Neuronal stem cell (in vitro differentiated cells): ENCODE data around the gene CDK8.

ENCODE experiments used
- DNase-seq: peaks from one replicate; pipeline ENCODE4 v3.0.0-alpha.2; 2013; ENCODE audit warnings: low spot score
- H2AFZ ChIP-seq: one replicate; pipeline ENCODE4 v1.6.1; 2013; ENCODE audit warnings: mild to moderate bottlenecking, low read length, inconsistent platforms
- H2AK5ac ChIP-seq: 2 replicates; pipeline ENCODE4 v1.6.1; 2013; ENCODE audit warnings: low read depth, mild to moderate bottlenecking, inconsistent platforms, low read length, moderate library complexity, mixed read lengths
- H2BK120ac ChIP-seq: 2 replicates; pipeline ENCODE4 v1.6.1; 2013; ENCODE audit warnings: low read depth, mild to moderate bottlenecking, inconsistent platforms, low read length, moderate library complexity, mixed read lengths
- H2BK12ac ChIP-seq: one replicate; pipeline ENCODE4 v1.6.1; 2013; ENCODE audit warnings: low read length, inconsistent platforms
- H2BK15ac ChIP-seq: 2 replicates; pipeline ENCODE4 v1.6.1; 2013; ENCODE audit warnings: mild to moderate bottlenecking, low read length, inconsistent platforms, mixed read lengths
- H2BK5ac ChIP-seq: one replicate; pipeline ENCODE4 v1.6.1; 2013; ENCODE audit warnings: inconsistent platforms, mild to moderate bottlenecking, low read length, moderate library complexity
- H3K14ac ChIP-seq: one replicate; pipeline ENCODE4 v1.6.1; 2013; ENCODE audit warnings: low read length, inconsistent platforms
- H3K18ac ChIP-seq: 2 replicates; pipeline ENCODE4 v1.6.1; 2013; ENCODE audit warnings: low read length, inconsistent platforms
- H3K23ac ChIP-seq: 2 replicates; pipeline ENCODE4 v1.6.1; 2013; ENCODE audit warnings: low read depth, mild to moderate bottlenecking, mixed read lengths, low read length, inconsistent platforms; ENCODE audit not compliant: poor library complexity
- H3K27ac ChIP-seq: replicated peaks from 3 replicates; pipeline ENCODE4 v1.5.1; 2013; ENCODE audit warnings: low read length, inconsistent platforms
- H3K27me3 ChIP-seq, 3 experiments: 2 replicates each; pipeline ENCODE4 v1.6.1; 2013; ENCODE audit warnings: low read length in 3 of 3, mild to moderate bottlenecking in 2 of 3, inconsistent platforms in 1 of 3, low read depth in 1 of 3, mixed read lengths in 1 of 3, moderate library complexity in 1 of 3; ENCODE audit not compliant: control insufficient read depth in 3 of 3, insufficient read depth in 3 of 3
- H3K36me3 ChIP-seq, 2 donors: replicated peaks in 1 of 2; 2 replicates each; pipeline ENCODE4 v1.6.1; 2013; ENCODE audit warnings: low read length in 2 of 2; ENCODE audit not compliant: control insufficient read depth in 2 of 2, insufficient read depth in 2 of 2
- H3K4ac ChIP-seq: 2 replicates; pipeline ENCODE4 v1.6.1; 2013; ENCODE audit warnings: inconsistent platforms, mild to moderate bottlenecking, low read length, moderate library complexity
- H3K4me1 ChIP-seq, 2 donors: 1 replicate in 1 of 2; 2 replicates in 1 of 2; pipeline ENCODE4 v1.6.1; 2013; ENCODE audit warnings: low read length in 2 of 2, low read depth in 1 of 2; ENCODE audit not compliant: control insufficient read depth in 2 of 2, insufficient read depth in 1 of 2
- H3K4me2 ChIP-seq: one replicate; pipeline ENCODE4 v1.6.1; 2013; ENCODE audit warnings: mild to moderate bottlenecking, low read length, inconsistent platforms; ENCODE audit not compliant: insufficient read depth, poor library complexity, severe bottlenecking
- H3K4me3 ChIP-seq, 2 donors: 2 replicates each; pipeline ENCODE4 v1.5.1; 2013; ENCODE audit warnings: low read length in 2 of 2, mild to moderate bottlenecking in 2 of 2, inconsistent platforms in 1 of 2, moderate library complexity in 1 of 2
- H3K79me1 ChIP-seq: one replicate; pipeline ENCODE4 v1.6.1; 2013; ENCODE audit warnings: low read depth, mild to moderate bottlenecking, inconsistent platforms, low read length, moderate library complexity
- H3K9ac ChIP-seq: one replicate; pipeline ENCODE4 v1.6.1; 2013; ENCODE audit warnings: mild to moderate bottlenecking, low read depth, low read length, inconsistent platforms; ENCODE audit not compliant: poor library complexity
- H3K9me3 ChIP-seq, 2 donors: replicated peaks in 1 of 2; 2 replicates each; pipeline versions ENCODE3 to v1.6.1; 2013; ENCODE audit warnings: low read length in 2 of 2, mild to moderate bottlenecking in 2 of 2, inconsistent platforms in 1 of 2, low read depth in 1 of 2, mixed read lengths in 1 of 2, moderate library complexity in 1 of 2; ENCODE audit not compliant: control insufficient read depth in 2 of 2, insufficient read depth in 1 of 2
- H4K8ac ChIP-seq: one replicate; pipeline ENCODE4 v1.6.1; 2013; ENCODE audit warnings: low read depth, mild to moderate bottlenecking, inconsistent platforms, low read length, moderate library complexity
- H4K91ac ChIP-seq: one replicate; pipeline ENCODE4 v1.6.1; 2013; ENCODE audit warnings: low read length, low read depth, mild to moderate bottlenecking, inconsistent platforms; ENCODE audit not compliant: poor library complexity
- WGBS, 2 donors: extraction: QIAGEN DNeasy Blood & Tissue Kit; methylation state at CpG; one replicate each; pipeline ENCODE4 v1.1.7; 2013; ENCODE audit warnings: missing lambda C conversion rate in 2 of 2, mixed read lengths in 1 of 2; ENCODE audit not compliant: insufficient read length in 2 of 2, insufficient replicate concordance in 1 of 2; ENCODE audit errors: extremely low coverage in 2 of 2; 5-methylcytosine and 5-hydroxymethylcytosine counted together

CDK8 gene

DNA sequence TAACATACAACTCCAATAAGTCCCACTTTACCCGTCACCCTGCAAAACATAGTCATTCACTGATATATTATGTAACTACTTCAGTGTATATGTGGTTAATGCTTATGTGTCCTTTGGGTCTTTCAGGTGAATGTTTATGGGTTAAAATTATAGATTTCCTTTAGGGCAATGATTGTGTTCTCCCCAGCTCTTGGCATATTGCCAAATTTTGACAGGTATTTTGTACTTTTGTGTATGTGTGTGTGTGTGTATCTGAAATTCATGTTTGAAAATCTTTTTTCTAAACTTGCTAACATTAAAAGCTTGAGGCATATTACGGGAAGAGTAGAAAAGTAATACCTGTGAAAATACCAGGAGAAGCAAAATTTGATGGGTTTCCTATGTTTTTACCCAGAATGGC is 8.2 kb downstream of the CDK8 start:
- Histone ChIP-seq H2BK5ac (no peak overlapping the region), H3K23ac (no peak overlapping the region), H2BK15ac (no peak overlapping the region), H4K91ac (no peak overlapping the region), H3K18ac (no peak overlapping the region), H2AFZ (no peak overlapping the region), H2BK120ac (no peak overlapping the region), H3K4me2 (no peak overlapping the region), H3K4me3 (no peak overlapping the region), H3K4ac (no peak overlapping the region), H4K8ac (no peak overlapping the region), H3K36me3 (no peaks in the 10 kb centered on the region), H3K14ac (no peak overlapping the region), H3K27ac (no peak overlapping the region), H3K9me3 (no peaks in the 10 kb centered on the region), H2AK5ac (no peak overlapping the region), H3K27me3 (no peaks in the 10 kb centered on the region), H3K9ac (no peak overlapping the region), H3K4me1 (peaks cover 0 to 6% of the 10 kb centered on the region in 2 donors), H2BK12ac (no peak overlapping the region), H3K79me1 (no peaks in the 10 kb centered on the region)
- no peak for DNase-seq
- 100% methylated on average over 1 of the region's 2 CpGs; no CpG with 5 or more reads in 1 of the 2 donors for WGBS, 2 donors

DNA sequence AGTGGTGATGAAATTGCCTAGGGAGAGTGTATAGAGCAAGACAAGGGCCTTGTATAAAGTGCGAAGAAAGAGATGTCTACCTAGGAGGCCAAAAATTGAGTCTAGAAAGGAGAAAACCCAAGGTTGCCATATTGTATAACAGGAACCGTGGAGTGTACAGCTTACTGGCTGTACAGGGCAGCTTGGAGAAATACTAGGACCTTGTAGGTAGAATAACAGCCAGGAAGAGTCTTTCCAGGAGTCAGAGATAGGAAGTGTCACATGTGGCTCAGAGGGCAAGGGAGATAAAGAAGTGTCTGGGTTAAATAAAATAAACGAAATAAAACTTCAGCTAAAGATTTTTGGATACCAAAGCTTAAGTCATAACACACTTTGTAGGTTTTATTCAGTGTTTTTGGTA is 12.4 kb downstream of the CDK8 start:
- H3K27ac ChIP-seq: no peak overlapping the region
- H3K9ac ChIP-seq: no peak overlapping the region
- no peak overlapping the region for H3K18ac ChIP-seq
- no peaks in the 10 kb centered on the region for H3K79me1 ChIP-seq
- H3K36me3 ChIP-seq: no peaks in the 10 kb centered on the region
- H2AFZ ChIP-seq: no peak overlapping the region
- H4K8ac ChIP-seq: no peak overlapping the region
- H2BK5ac ChIP-seq: no peak overlapping the region
- no peak overlapping the region for H3K4me3 ChIP-seq
- no CpG with 5 or more reads among the region's 3 CpGs for WGBS, 2 donors
- no peaks in the 10 kb centered on the region for H3K9me3 ChIP-seq
- no peaks in the 10 kb centered on the region for H3K4me1 ChIP-seq
- H3K23ac ChIP-seq: no peak overlapping the region
- H2AK5ac ChIP-seq: no peak overlapping the region
- no peak overlapping the region for H3K4me2 ChIP-seq
- H2BK15ac ChIP-seq: no peak overlapping the region
- no peak overlapping the region for H3K14ac ChIP-seq
- no peak for DNase-seq
- H3K4ac ChIP-seq: no peak overlapping the region
- H2BK120ac ChIP-seq: no peak overlapping the region
- no peak overlapping the region for H4K91ac ChIP-seq
- no peaks in the 10 kb centered on the region for H3K27me3 ChIP-seq
- no peak overlapping the region for H2BK12ac ChIP-seq

DNA sequence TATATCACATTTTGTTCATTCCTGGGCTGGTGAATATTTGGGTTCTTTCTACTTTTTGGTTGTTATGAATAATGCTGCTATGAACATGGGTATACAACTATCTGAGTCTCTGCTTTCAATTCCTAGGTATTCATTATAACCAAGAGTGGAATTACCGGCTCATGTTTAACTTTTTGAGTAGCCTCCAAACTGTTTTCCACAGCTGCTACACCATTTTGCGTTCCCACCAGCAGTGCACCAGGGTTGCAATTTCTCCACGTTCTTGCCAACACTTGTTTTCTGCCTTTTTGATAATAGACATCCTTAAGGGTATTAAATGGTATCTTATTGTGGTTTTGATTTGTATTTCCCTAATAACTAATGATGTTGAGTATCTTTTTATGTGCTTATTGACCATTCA is 16.8 kb downstream of the CDK8 start:
- Histone ChIP-seq H3K27ac (no peak overlapping the region), H3K14ac (no peak overlapping the region), H3K23ac (no peak overlapping the region), H2AFZ (no peak overlapping the region), H3K36me3 (no peaks in the 10 kb centered on the region), H3K4me3 (no peak overlapping the region), H3K79me1 (no peaks in the 10 kb centered on the region), H3K4ac (no peak overlapping the region), H2AK5ac (no peak overlapping the region), H4K91ac (no peak overlapping the region), H2BK120ac (no peak overlapping the region), H3K4me2 (no peak overlapping the region), H2BK12ac (no peak overlapping the region), H3K27me3 (no peaks in the 10 kb centered on the region), H3K9me3 (no peaks in the 10 kb centered on the region), H3K9ac (no peak overlapping the region), H3K4me1 (no peaks in the 10 kb centered on the region), H2BK15ac (no peak overlapping the region), H3K18ac (no peak overlapping the region), H2BK5ac (no peak overlapping the region), H4K8ac (no peak overlapping the region)
- WGBS, 2 donors: no CpG with 5 or more reads among the region's 3 CpGs
- DNase-seq: no peak

DNA sequence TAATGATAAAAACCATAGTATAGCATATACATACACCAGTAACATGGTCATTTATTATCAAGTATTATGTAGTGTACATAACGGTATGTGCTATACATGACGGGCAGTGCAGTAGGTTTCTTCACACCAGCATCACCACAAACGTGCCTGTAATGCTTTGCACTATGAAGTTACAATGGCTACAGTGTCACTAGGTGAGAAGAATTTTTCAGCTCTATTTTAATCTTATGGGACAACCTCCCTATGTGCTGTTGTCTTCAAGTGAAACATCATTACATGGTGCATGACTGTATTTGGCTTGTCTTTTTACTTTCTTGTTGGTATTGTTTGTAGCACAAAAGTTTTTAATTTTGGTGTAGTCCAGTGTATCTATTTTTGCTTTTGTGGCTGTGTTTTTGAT is 18.7 kb downstream of the CDK8 start:
- Histone ChIP-seq H3K4me3 (no peak overlapping the region), H3K9me3 (no peaks in the 10 kb centered on the region), H3K4ac (no peak overlapping the region), H2BK12ac (no peak overlapping the region), H3K14ac (no peak overlapping the region), H3K4me2 (no peak overlapping the region), H3K79me1 (no peaks in the 10 kb centered on the region), H3K18ac (no peak overlapping the region), H3K23ac (no peak overlapping the region), H2BK15ac (no peak overlapping the region), H2AK5ac (no peak overlapping the region), H3K4me1 (no peaks in the 10 kb centered on the region), H2BK120ac (no peak overlapping the region), H3K27ac (no peak overlapping the region), H3K36me3 (no peaks in the 10 kb centered on the region), H2BK5ac (no peak overlapping the region), H4K8ac (no peak overlapping the region), H4K91ac (no peak overlapping the region), H3K9ac (no peak overlapping the region), H3K27me3 (no peaks in the 10 kb centered on the region), H2AFZ (no peak overlapping the region)
- DNase-seq: no peak
- no CpG with 5 or more reads among the region's 3 CpGs for WGBS, 2 donors
